HG03469 (cell line): ENCODE measurements around the gene GALNT1.

Experiments
- ATAC-seq: cut with Tn5 transposase; IDR thresholded peaks from one replicate; pipeline ENCODE4 v1.9.1; 2021; ENCODE audit warnings: mild to moderate bottlenecking, moderate library complexity, moderate number of reproducible peaks; ENCODE audit not compliant: unreplicated experiment

Gene GALNT1

GRCh38 chr18:35749701-35750100 is 168.2 kb downstream of the GALNT1 start:
- no peak for ATAC-seq

GRCh38 chr18:35750929-35751328 is 169.4 kb downstream of the GALNT1 start:
- no peak for ATAC-seq

DNA sequence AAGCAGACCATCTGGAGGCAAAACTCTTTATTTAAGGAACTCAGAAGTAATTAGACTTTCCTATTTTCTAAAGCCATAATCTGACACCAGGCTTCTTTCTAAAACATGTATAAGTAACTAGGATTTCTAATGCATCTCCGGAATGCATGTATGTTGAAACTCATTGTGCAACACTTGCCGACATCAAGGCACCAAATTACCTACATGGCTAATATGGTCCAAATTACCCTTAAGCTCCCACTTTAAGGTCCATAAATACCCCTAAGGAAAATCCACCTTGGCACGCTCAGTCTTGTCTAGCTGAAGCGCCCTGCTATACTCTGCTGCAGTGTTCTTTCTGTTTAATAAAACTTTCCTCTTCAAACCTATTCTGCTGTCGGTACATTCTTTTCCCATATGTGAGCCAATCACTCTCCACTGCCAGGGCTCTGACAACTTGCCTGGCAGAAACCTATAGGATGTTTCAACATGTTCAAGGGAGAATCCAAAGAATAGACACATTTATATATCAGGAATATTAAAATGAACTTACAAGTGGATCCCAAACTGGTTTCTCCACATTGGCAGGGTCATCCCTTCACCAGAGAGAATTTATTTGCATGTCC is 171.9 kb downstream of the GALNT1 start:
- ATAC-seq = no peak

DNA sequence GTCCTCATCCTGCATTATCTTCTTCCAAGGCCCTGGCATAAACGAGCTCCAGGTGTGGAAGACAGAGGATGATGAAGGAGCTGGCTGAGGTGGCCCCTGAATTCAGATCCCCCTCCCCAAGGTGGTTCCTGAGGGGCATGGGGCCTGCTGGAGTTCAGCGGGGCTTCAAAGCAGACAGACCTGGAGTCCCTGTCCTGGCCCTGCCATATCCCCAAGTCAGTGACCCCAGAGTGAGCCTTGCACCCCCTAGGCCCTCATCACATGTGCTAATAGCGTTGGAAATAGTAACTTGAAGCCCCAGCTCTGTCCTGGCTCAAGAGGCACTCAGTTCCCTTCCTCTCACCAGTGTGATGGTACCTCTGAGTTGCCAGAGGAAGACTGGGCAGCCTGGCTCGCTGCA is 172.9 kb downstream of the GALNT1 start:
- ATAC-seq = no peak

DNA sequence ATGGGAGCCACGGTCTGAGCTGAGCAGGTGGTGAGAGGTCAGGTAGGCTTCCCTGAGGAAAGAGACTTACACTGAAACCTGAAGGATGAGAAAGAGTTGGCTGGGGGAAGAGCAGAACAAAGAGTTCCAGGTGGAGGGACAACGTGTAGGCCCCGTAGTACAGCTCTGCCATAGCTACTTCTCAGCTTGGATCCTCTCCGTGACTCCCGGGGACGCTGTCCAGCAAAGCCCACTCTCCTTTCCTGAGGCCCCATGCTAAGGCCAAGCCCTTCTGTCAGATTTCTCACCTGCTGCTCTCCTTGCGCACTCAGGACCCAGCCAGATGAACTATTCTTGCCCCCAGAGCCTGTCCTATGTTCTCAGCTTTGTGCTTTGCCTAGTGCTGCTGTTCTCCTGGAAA is 173.8 kb downstream of the GALNT1 start:
- ATAC-seq = no peak

- ATAC-seq = no peak
These were observed 175.1 kb downstream of the GALNT1 start for GRCh38 chr18:35756506-35757117.
